Thyroid gland (tissue), 4 donors: ENCODE results near the gene LRMDA. TPM values are rescaled to one million over a fixed set of nuclear protein-coding genes. Genes with fewer than 3 reads are reported as not detected.

Source experiments
- DNase-seq, 2 donors: peaks; one replicate each; pipeline ENCODE4 v3.0.0-alpha.2; 2019
- H3K27ac ChIP-seq, 3 donors: fragments of 200-600 bp; sonication (generic); 1 replicate in 2 of 3; 2 replicates in 1 of 3; pipeline ENCODE4 v1.5.1; 2016 to 2019; ENCODE audit warnings: mild to moderate bottlenecking in 1 of 3, moderate library complexity in 1 of 3
- H3K27me3 ChIP-seq: fragments of 200-600 bp; sonication (generic); one replicate; pipeline ENCODE4 v1.5.1; 2019
- H3K36me3 ChIP-seq, 2 donors: fragments of 200-600 bp; sonication (generic); one replicate each; pipeline ENCODE4 v1.5.1; 2016 to 2019
- H3K4me1 ChIP-seq, 2 donors: fragments of 200-600 bp; sonication (generic); one replicate each; pipeline ENCODE4 v1.5.1; 2017 to 2019
- H3K4me3 ChIP-seq, 3 donors: fragments of 200-600 bp; sonication (generic); replicated peaks in 1 of 3; 1 replicate in 2 of 3; 2 replicates in 1 of 3; pipeline ENCODE4 v1.5.1; 2016; ENCODE audit warnings: mild to moderate bottlenecking in 1 of 3
- H3K9me3 ChIP-seq: fragments of 200-600 bp; sonication (generic); one replicate; pipeline ENCODE4 v1.5.1; 2017
- POLR2A ChIP-seq, 2 donors: fragments of 450-650 bp; IDR thresholded peaks; one replicate each; pipeline ENCODE4 v1.6.1; 2017; ENCODE audit warnings: antibody characterized with exemption in 2 of 2, mild to moderate bottlenecking in 2 of 2, moderate library complexity in 1 of 2
- WGBS, 2 donors: methylation state at CpG; one replicate each; pipeline ENCODE4 v1.1.5; 2017; 5-methylcytosine and 5-hydroxymethylcytosine counted together
- intact Hi-C: fragments of 100-400 bp; cut with DNase I; formaldehyde crosslinking; loops from one replicate; pipeline ENCODE4 v1.15.1; 2023
- total RNA-seq, 4 donors: library from RNA; depleted of rRNA; stranded (reverse); fragments of >200 nt; gene quantifications; one replicate each; pipeline ENCODE4 v1.2.3, GENCODE V29; 2016
- TF ChIP-seq, protein P1 (sequence below), 6 experiments: fragments of 200-600 bp in 3 of 6; fragments of 450-650 bp in 3 of 6; sonication (generic) in 3 of 6; IDR thresholded peaks; one replicate each; pipeline ENCODE4 v1.5.1; 2016 to 2019; ENCODE audit warnings: antibody characterized with exemption in 6 of 6, mild to moderate bottlenecking in 2 of 6, inconsistent platforms in 1 of 6, moderate library complexity in 1 of 6

LRMDA gene
- total RNA-seq, 4 donors from 2014 or later = 16.5 to 31.7 (median 23.2) TPM

DNA sequence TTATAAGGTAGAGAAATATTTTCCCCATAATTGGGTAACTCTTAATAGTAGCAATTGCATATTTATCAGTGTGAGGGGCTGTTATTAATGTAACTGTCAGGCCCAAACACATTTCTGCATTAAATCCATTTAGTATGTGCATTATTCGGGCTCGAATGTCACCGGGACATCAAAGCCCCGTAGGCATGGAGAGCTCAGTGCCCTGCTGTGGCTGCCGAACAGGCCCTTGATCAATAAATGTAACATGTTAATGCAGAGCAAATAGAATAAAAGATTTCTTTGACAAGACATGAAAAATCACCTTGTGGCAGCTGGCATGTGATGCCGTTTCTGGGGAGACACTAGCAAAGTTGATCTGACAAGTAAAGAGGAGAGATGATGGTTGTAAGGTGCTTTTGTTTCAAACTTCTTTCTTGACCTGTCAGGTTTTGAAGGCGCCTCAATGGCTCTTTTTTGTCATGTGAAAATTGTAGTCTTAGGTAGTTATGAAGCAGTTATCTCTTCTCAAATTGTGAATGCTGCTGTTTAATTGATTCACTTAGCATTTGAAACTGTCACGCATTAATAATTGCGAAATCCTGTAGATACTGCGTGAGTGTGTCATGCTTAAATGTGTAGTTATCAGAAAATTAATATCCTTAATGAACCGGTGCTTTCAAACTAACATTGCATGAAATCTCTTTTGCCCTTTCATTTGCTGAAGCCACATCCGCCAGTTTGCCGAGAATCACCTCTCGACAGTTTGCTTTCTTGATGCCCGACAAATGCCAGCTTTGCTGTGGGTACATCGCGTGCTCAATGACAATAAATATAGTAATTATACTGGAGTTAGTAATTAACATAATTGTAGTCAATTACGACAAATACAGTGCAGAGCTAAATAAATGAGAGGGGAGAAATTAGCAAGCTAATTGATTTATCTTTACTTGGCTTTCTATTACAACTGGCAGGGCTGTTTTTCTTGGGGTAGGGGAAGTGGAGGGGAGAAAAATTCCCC, 19.5 kb downstream of the LRMDA start:
- 94% methylated on average over 18 of the region's 18 CpGs for WGBS, 2 donors
- Histone ChIP-seq H3K4me1 (no peaks in the 10 kb centered on the region), H3K4me3 (no peak overlapping the region), H3K9me3 (no peaks in the 10 kb centered on the region), H3K36me3 (no peaks in the 10 kb centered on the region), H3K27me3 (no peaks in the 10 kb centered on the region), H3K27ac (no peak overlapping the region)
- TF ChIP-seq, protein P1, sequence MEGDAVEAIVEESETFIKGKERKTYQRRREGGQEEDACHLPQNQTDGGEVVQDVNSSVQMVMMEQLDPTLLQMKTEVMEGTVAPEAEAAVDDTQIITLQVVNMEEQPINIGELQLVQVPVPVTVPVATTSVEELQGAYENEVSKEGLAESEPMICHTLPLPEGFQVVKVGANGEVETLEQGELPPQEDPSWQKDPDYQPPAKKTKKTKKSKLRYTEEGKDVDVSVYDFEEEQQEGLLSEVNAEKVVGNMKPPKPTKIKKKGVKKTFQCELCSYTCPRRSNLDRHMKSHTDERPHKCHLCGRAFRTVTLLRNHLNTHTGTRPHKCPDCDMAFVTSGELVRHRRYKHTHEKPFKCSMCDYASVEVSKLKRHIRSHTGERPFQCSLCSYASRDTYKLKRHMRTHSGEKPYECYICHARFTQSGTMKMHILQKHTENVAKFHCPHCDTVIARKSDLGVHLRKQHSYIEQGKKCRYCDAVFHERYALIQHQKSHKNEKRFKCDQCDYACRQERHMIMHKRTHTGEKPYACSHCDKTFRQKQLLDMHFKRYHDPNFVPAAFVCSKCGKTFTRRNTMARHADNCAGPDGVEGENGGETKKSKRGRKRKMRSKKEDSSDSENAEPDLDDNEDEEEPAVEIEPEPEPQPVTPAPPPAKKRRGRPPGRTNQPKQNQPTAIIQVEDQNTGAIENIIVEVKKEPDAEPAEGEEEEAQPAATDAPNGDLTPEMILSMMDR (IDR thresholded peaks at IDR 0.05) = no peak
- no peak for TF ChIP-seq POLR2A (IDR thresholded peaks at IDR 0.05)
- intact Hi-C loops = no loop called here
- DNase-seq = no peak

DNA sequence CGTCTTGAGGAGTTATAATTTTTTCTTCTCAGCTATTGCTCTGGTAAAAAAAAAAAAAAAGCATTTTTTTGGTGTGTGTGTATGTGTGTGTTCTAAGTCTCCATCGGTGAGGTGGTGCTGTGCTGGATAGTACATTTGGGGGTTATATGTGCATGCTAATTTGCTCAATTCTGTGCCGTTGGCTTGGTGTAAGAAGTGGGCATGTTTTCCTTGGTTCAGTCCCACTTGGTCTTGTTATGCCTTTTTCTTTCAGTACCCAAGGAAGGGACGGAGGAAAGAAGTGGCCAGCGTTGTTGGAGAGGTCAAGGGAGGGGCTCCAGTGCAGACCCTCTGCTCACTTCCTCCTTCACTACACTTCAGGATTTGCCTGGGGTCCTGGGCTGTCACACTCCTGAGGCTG, 20.4 kb downstream of the LRMDA start:
- H3K4me1 ChIP-seq = no peaks in the 10 kb centered on the region

DNA sequence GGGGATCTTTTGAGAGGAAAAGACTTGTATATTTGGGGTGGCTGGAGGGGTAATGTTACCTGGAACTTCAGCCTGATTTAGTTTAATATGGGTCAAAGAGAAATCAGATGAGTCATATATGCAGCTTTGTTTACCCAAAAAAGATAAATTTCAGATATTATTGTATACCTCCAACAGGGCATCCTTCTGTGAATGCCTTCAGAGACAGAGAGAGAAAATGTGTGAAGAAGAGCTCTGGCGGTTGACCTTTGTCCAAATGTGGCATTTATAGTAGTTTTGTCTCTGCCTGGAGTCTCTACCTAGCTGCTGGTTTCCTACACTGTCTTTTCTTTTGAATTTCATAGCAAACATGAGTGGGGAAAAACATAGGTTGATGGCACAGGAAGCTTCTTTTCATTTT, 21.6 kb downstream of the LRMDA start:
- no peaks in the 10 kb centered on the region for H3K4me1 ChIP-seq
- DNase-seq = no peak

More for the DNA sequence above, 20.4 kb downstream of the LRMDA start:
- TF ChIP-seq POLR2A (IDR thresholded peaks at IDR 0.05) = no peak
- TF ChIP-seq, protein P1 (IDR thresholded peaks at IDR 0.05) = no peak
- no peaks in the 10 kb centered on the region for H3K27me3 ChIP-seq
- H3K27ac ChIP-seq = no peak overlapping the region
- H3K36me3 ChIP-seq = no peaks in the 10 kb centered on the region
- WGBS, 2 donors = 69 to 74% methylated on average over 5 of the region's 5 CpGs
- intact Hi-C loops = no loop called here
- H3K4me3 ChIP-seq = no peak overlapping the region
- H3K9me3 ChIP-seq = no peaks in the 10 kb centered on the region
- no peak for DNase-seq

DNA sequence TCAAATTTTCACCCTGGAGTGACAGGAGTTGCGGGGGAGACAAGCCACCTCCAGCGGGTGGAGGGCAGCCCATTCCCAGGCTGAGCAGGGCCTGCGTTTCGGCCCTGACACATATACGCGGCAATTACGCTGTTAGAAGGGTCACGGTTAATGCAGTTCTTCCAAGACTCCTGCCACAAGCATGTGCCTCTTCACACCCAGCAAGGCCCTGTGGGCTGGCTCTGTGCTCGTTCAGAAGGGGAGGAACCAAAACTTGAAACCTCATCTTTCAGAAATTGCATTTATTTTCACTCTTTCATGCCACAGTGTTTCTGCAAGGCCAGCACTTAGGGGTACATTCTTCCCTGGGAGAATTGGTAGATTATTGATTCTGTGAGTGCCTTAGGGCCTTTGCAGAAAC, 24.7 kb downstream of the LRMDA start:
- Histone ChIP-seq H3K36me3 (no peaks in the 10 kb centered on the region), H3K9me3 (no peaks in the 10 kb centered on the region), H3K27ac (no peak overlapping the region), H3K4me3 (no peak overlapping the region), H3K4me1 (no peaks in the 10 kb centered on the region), H3K27me3 (no peaks in the 10 kb centered on the region)
- WGBS, 2 donors = 94 to 95% methylated on average over 9 of the region's 9 CpGs
- no peak for DNase-seq
- intact Hi-C loops = no loop called here
- TF ChIP-seq POLR2A (IDR thresholded peaks at IDR 0.05) = no peak
- TF ChIP-seq, protein P1 (IDR thresholded peaks at IDR 0.05) = no peak

More for the DNA sequence above, 21.6 kb downstream of the LRMDA start:
- no peaks in the 10 kb centered on the region for H3K9me3 ChIP-seq
- WGBS, 2 donors = 84 to 94% methylated on average over 1 of the region's 1 CpG
- H3K4me3 ChIP-seq = no peak overlapping the region
- TF ChIP-seq, protein P1 (IDR thresholded peaks at IDR 0.05) = no peak
- intact Hi-C loops = no loop called here
- no peaks in the 10 kb centered on the region for H3K36me3 ChIP-seq
- no peaks in the 10 kb centered on the region for H3K27me3 ChIP-seq
- no peak overlapping the region for H3K27ac ChIP-seq

DNA sequence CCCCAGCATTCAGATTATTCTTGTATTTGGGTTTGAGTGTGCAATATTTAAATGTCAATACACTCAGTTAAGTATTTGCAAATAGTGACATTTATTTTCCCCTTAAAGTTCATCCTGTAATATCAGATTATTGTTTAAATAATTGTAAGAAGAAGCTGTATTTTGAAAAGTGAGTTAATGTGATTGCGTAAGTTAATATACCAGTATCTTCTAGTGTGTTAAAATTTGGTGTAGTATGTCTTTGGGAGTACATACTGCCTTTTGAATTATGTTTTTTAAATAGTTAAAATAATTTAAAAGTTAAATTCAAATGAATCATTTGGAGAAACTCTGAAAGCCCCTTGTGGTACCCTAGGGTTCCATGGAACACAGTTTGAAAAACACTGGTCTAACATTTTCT, 28.6 kb downstream of the LRMDA start:
- Histone ChIP-seq H3K36me3 (no peaks in the 10 kb centered on the region), H3K9me3 (no peaks in the 10 kb centered on the region), H3K4me1 (peaks cover 9% of the 10 kb centered on the region in 2 donors), H3K27ac (no peak overlapping the region), H3K4me3 (no peak overlapping the region), H3K27me3 (no peaks in the 10 kb centered on the region)
- DNase-seq = no peak
- intact Hi-C loops = no loop called here
- WGBS, 2 donors = 95 to 99% methylated on average over 1 of the region's 1 CpG
- TF ChIP-seq POLR2A (IDR thresholded peaks at IDR 0.05) = no peak
- TF ChIP-seq, protein P1 (IDR thresholded peaks at IDR 0.05) = no peak
